ENCODE results near the gene HMBS. TPM values are rescaled to one million over a fixed set of nuclear protein-coding genes. Genes with fewer than 3 reads are reported as not detected.

HMBS gene
- total RNA-seq, 4 donors from 2014 or later = 6.7 to 18.3 (median 10.6) TPM

GRCh38 chr11:119046489-119046888 is 38.2 kb upstream of the HMBS start:
- no peak for DNase-seq (ENCODE audit: low spot score in 2 of 2)
- TF ChIP-seq POLR2A (IDR thresholded peaks at IDR 0.05) = no peak
- TF ChIP-seq CTCF (IDR thresholded peaks at IDR 0.05) = no peak
- TF ChIP-seq EP300 (IDR thresholded peaks at IDR 0.05) = no peak
- Histone ChIP-seq H3K27ac (no peak overlapping the region), H3K9me3 (no peaks in the 10 kb centered on the region), H3K4me1 (no peaks in the 10 kb centered on the region), H3K4me3 (no peak overlapping the region), H3K36me3 (peaks cover 2 to 74% (median 40%) of the 10 kb centered on the region in 3 donors), H3K27me3 (no peaks in the 10 kb centered on the region)
- 83 to 95% methylated on average over 4 to 6 of the region's 6 CpGs for WGBS, 2 donors

- no peak for DNase-seq (ENCODE audit: low spot score in 2 of 2)
- TF ChIP-seq POLR2A (IDR thresholded peaks at IDR 0.05) (no peak), CTCF (IDR thresholded peaks at IDR 0.05) (no peak), EP300 (IDR thresholded peaks at IDR 0.05) (no peak)
- H3K27me3 ChIP-seq = no peaks in the 10 kb centered on the region
- no peak overlapping the region for H3K27ac ChIP-seq
- H3K4me1 ChIP-seq = no peaks in the 10 kb centered on the region
- H3K9me3 ChIP-seq = no peaks in the 10 kb centered on the region
- H3K36me3 ChIP-seq = peaks cover 2 to 81% (median 47%) of the 10 kb centered on the region in 3 donors
- WGBS, 2 donors = 92 to 98% methylated on average over 6 of the region's 6 CpGs
- no peak overlapping the region for H3K4me3 ChIP-seq
Measured at GRCh38 chr11:119047205-119047604, 37.5 kb upstream of the HMBS start.

- Histone ChIP-seq H3K4me1 (no peaks in the 10 kb centered on the region), H3K27me3 (no peaks in the 10 kb centered on the region), H3K36me3 (peaks cover 2 to 96% (median 58%) of the 10 kb centered on the region in 3 donors), H3K4me3 (no peak overlapping the region), H3K9me3 (no peaks in the 10 kb centered on the region), H3K27ac (no peak overlapping the region)
- 89 to 93% methylated on average over 9 of the region's 9 CpGs for WGBS, 2 donors
- TF ChIP-seq CTCF (IDR thresholded peaks at IDR 0.05) (no peak), POLR2A (IDR thresholded peaks at IDR 0.05) (no peak), EP300 (IDR thresholded peaks at IDR 0.05) (no peak)
- no peak for DNase-seq (ENCODE audit: low spot score in 2 of 2)
Measured at GRCh38 chr11:119048644-119049043, 36.0 kb upstream of the HMBS start.

- no peak for DNase-seq (ENCODE audit: low spot score in 2 of 2)
- WGBS, 2 donors = 90 to 96% methylated on average over 7 of the region's 7 CpGs
- Histone ChIP-seq H3K9me3 (no peaks in the 10 kb centered on the region), H3K27me3 (no peaks in the 10 kb centered on the region), H3K4me1 (no peaks in the 10 kb centered on the region), H3K27ac (no peak overlapping the region), H3K36me3 (peaks cover 2 to 99% (median 62%) of the 10 kb centered on the region in 3 donors), H3K4me3 (no peak overlapping the region)
- no peak for TF ChIP-seq POLR2A (IDR thresholded peaks at IDR 0.05)
- TF ChIP-seq EP300 (IDR thresholded peaks at IDR 0.05) = no peak
- no peak for TF ChIP-seq CTCF (IDR thresholded peaks at IDR 0.05)
Measured at GRCh38 chr11:119049081-119049480, 35.6 kb upstream of the HMBS start.

GRCh38 chr11:119051440-119052162 is 33.1 kb upstream of the HMBS start:
- Histone ChIP-seq H3K4me3 (no peak overlapping the region), H3K27ac (no peak overlapping the region), H3K9me3 (no peaks in the 10 kb centered on the region), H3K4me1 (peaks cover 0 to 17% (median 7%) of the 10 kb centered on the region in 4 donors), H3K36me3 (peaks cover 2 to 86% (median 64%) of the 10 kb centered on the region in 3 donors), H3K27me3 (no peaks in the 10 kb centered on the region)
- TF ChIP-seq POLR2A (IDR thresholded peaks at IDR 0.05) (no peak), CTCF (IDR thresholded peaks at IDR 0.05) (no peak)
- no peak for DNase-seq (ENCODE audit: low spot score in 2 of 2)
- 68 to 77% methylated on average over 16 to 17 of the region's 17 CpGs for WGBS, 2 donors

All from tibial nerve (tissue), 4 donors.